Esophagus squamous epithelium (tissue), 5 donors: Measurements from ENCODE around the gene GABRG3. TPM values are rescaled to one million over a fixed set of nuclear protein-coding genes. Genes with fewer than 3 reads are reported as not detected.

Experiments
- DNase-seq: peaks from one replicate; lab custom pipeline; 2025; lab: John Stamatoyannopoulos, UW
- H3K27ac ChIP-seq, 4 donors: fragments of 200-600 bp; sonication (generic); one replicate each; pipeline ENCODE4 v1.5.1; 2016 to 2019; ENCODE audit warnings: mild to moderate bottlenecking in 1 of 4
- H3K27me3 ChIP-seq, 4 donors: fragments of 200-600 bp; sonication (generic); 1 replicate in 3 of 4; 2 replicates in 1 of 4; pipeline versions ENCODE4 v1.5.1 to v1.6.0; 2017 to 2021; ENCODE audit warnings: antibody characterized with exemption in 1 of 4
- H3K36me3 ChIP-seq, 3 donors: fragments of 200-600 bp; sonication (generic); one replicate each; pipeline ENCODE4 v1.5.1; 2016 to 2019
- H3K4me1 ChIP-seq, 3 donors: fragments of 200-600 bp; sonication (generic); one replicate each; pipeline ENCODE4 v1.5.1; 2017 to 2019
- H3K4me3 ChIP-seq, 4 donors: fragments of 200-600 bp; sonication (generic); 1 replicate in 3 of 4; 2 replicates in 1 of 4; pipeline ENCODE4 v1.5.1; 2016 to 2019; ENCODE audit warnings: mild to moderate bottlenecking in 2 of 4, moderate library complexity in 1 of 4
- H3K9me3 ChIP-seq, 3 donors: fragments of 200-600 bp; sonication (generic); one replicate each; pipeline ENCODE4 v1.5.1; 2016 to 2019
- POLR2A ChIP-seq, 4 donors: fragments of 450-650 bp; IDR thresholded peaks; one replicate each; pipeline ENCODE4 v1.6.1; 2017; ENCODE audit warnings: antibody characterized with exemption in 4 of 4, mild to moderate bottlenecking in 4 of 4, moderate library complexity in 3 of 4
- WGBS, 2 donors: methylation state at CpG; one replicate each; pipeline ENCODE4 v1.1.5; 2018; 5-methylcytosine and 5-hydroxymethylcytosine counted together
- intact Hi-C: fragments of 100-400 bp; cut with DNase I; formaldehyde crosslinking; loops from one replicate; pipeline ENCODE4 v1.15.0; 2022
- total RNA-seq, 4 donors: library from RNA; depleted of rRNA; stranded (reverse); fragments of >200 nt; gene quantifications; one replicate each; pipeline ENCODE4 v1.1.0, GENCODE V29; 2016
- TF ChIP-seq, protein P1 (sequence below), 6 experiments: fragments of 450-650 bp in 4 of 6; fragments of 200-600 bp in 2 of 6; sonication (generic) in 2 of 6; IDR thresholded peaks; one replicate each; pipeline ENCODE4 v1.5.1; 2016 to 2019; ENCODE audit warnings: antibody characterized with exemption in 6 of 6, mild to moderate bottlenecking in 4 of 6, moderate library complexity in 4 of 6
- donor health status: DM: yes; HTN: yes; CAD: no.

GABRG3 gene
- total RNA-seq, 4 donors from 2014 or later, result 0.04 to 0.08 TPM; not detected in 2

DNA sequence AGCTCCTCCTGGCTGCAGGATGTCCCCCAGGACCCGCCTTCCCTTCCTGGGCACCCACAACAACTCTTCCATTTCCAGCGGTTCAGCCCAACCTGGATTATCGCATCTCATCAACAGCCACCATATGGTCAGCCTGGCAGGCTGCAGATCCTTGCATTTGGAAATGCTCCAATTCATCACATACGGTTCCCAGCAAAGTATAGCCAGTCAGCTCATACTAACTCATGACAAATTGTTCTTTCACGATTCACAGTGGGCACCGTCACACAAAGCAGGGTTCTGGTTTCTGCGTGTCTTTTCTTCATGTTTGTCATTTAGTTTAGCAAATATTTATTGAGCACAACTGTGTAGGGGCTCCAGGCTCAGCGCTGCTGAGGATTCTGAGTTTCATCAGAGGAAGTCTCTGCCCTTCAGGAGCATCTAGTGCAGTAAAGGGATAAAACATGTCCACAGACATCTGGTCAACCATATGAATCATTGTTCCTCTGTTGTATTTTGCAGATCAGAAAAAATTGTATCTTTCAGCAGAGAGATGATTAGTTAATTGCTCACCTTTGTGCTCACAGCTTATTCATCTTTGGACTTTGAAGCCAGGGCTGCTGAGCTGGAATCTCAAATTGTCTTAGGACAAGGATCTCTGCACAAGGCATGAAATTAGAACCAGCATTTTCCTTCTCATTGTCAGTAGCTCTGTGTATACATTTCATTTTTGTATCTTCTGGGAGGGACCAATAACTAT is 125.1 kb downstream of the GABRG3 start:
- 47 to 52% methylated on average over 8 of the region's 8 CpGs for WGBS, 2 donors
- no peak for DNase-seq
- intact Hi-C loops, result no loop called here
- no peaks in the 10 kb centered on the region for H3K4me1 ChIP-seq
- no peak for TF ChIP-seq POLR2A (IDR thresholded peaks at IDR 0.05)
- TF ChIP-seq, protein P1, sequence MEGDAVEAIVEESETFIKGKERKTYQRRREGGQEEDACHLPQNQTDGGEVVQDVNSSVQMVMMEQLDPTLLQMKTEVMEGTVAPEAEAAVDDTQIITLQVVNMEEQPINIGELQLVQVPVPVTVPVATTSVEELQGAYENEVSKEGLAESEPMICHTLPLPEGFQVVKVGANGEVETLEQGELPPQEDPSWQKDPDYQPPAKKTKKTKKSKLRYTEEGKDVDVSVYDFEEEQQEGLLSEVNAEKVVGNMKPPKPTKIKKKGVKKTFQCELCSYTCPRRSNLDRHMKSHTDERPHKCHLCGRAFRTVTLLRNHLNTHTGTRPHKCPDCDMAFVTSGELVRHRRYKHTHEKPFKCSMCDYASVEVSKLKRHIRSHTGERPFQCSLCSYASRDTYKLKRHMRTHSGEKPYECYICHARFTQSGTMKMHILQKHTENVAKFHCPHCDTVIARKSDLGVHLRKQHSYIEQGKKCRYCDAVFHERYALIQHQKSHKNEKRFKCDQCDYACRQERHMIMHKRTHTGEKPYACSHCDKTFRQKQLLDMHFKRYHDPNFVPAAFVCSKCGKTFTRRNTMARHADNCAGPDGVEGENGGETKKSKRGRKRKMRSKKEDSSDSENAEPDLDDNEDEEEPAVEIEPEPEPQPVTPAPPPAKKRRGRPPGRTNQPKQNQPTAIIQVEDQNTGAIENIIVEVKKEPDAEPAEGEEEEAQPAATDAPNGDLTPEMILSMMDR (IDR thresholded peaks at IDR 0.05), result no peak
- H3K27me3 ChIP-seq, result no peaks in the 10 kb centered on the region
- H3K4me3 ChIP-seq, result no peak overlapping the region
- H3K9me3 ChIP-seq, result no peaks in the 10 kb centered on the region
- no peaks in the 10 kb centered on the region for H3K36me3 ChIP-seq
- no peak overlapping the region for H3K27ac ChIP-seq

DNA sequence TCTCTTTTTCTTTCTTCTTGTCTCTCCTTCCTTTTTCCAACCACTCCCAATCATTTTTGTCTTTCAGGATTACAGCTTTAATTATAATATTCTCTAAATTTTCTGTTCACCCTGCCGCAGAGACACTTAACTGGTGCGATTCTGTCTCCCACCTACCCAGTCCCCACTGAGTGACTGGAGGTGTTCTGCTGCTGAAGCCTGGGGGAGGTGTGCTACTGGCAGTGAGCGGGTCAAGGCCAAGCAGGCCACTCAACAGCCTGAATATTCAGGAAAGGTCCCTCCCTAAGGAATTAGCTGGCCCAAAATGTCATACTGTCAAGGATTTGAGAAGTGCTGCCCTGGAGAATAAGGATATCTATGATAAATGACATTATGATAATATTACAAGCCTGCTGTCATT is 126.5 kb downstream of the GABRG3 start:
- DNase-seq, result no peak
- whole genome bisulfite sequencing, 2 donors, result 79 to 80% methylated on average over 3 of the region's 3 CpGs
- Histone ChIP-seq H3K27ac (no peak overlapping the region), H3K4me1 (no peaks in the 10 kb centered on the region), H3K36me3 (no peaks in the 10 kb centered on the region), H3K9me3 (no peaks in the 10 kb centered on the region), H3K4me3 (no peak overlapping the region), H3K27me3 (no peaks in the 10 kb centered on the region)
- TF ChIP-seq POLR2A (IDR thresholded peaks at IDR 0.05), result no peak
- TF ChIP-seq, protein P1 (IDR thresholded peaks at IDR 0.05), result no peak
- intact Hi-C loops, result no loop called here

DNA sequence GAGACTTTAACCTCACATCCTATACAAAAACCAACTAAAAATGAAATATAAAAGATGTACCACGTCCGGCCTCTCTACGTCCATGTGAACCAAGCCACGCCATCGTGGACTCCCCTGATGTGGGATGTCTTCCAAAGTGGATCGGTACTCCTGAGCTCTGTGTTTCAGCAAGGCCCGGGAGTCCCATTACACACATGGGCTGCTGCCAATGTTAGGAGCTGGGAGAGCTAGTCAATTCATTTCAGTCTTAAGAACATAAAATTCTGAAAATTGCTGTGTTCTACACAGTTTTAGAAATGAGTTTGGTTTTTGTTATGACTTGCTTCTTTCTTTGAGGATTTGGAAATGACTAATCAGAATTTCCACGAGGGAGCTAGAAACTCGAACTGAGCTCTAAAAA is 131.0 kb downstream of the GABRG3 start:
- 70 to 78% methylated on average over 9 of the region's 9 CpGs for WGBS, 2 donors
- Histone ChIP-seq H3K4me3 (no peak overlapping the region), H3K27ac (no peak overlapping the region), H3K4me1 (no peaks in the 10 kb centered on the region), H3K27me3 (no peaks in the 10 kb centered on the region), H3K9me3 (no peaks in the 10 kb centered on the region), H3K36me3 (no peaks in the 10 kb centered on the region)
- intact Hi-C loops, result no loop called here
- no peak for DNase-seq
- no peak for TF ChIP-seq POLR2A (IDR thresholded peaks at IDR 0.05)
- TF ChIP-seq, protein P1 (IDR thresholded peaks at IDR 0.05), result no peak

DNA sequence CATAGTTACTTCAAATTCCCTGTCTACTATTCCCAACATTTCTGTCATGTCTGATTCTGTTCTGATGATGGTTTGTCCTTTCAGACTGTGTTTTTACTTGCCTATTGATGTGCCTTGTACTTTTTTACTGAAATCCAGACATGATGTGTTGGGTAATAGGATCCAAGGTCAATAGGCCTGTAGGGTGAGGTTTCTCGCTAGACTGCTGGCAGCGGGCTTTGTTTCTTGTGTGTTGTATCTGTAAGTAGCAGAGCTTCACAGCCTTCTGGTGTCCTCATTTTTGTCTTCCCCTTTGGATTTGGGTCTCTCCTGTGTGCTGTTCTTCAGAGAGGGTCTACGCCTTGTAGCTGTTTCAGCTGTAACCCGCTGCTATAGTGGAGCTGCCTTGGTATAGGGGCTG is 140.3 kb downstream of the GABRG3 start:
- intact Hi-C loops, result no loop called here
- H3K27ac ChIP-seq, result no peak overlapping the region
- no peak for DNase-seq
- no peaks in the 10 kb centered on the region for H3K9me3 ChIP-seq
- 73 to 94% methylated on average over 2 of the region's 4 CpGs for WGBS, 2 donors
- H3K4me3 ChIP-seq, result no peak overlapping the region
- no peak for TF ChIP-seq POLR2A (IDR thresholded peaks at IDR 0.05)
- TF ChIP-seq, protein P1 (IDR thresholded peaks at IDR 0.05), result no peak
- no peaks in the 10 kb centered on the region for H3K4me1 ChIP-seq
- no peaks in the 10 kb centered on the region for H3K36me3 ChIP-seq
- no peaks in the 10 kb centered on the region for H3K27me3 ChIP-seq

DNA sequence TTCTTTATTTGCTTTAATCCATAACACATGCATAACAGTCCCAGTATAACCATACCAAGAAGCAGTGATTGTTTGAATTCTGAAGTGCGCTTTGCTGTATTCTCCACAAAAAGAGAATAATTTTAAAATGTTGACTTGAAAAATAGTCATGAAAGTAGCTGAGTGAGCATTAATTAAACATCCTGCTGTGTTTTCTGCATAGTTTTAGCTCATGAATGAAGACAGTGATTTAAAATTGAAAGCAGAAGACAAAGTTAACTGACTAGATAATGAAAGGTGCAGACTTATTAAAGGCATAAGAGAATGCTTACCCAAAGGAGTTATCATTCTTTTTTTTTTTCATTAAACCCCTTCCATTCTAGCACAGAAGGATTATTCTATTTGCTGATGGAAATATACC is 143.5 kb downstream of the GABRG3 start:
- WGBS, 2 donors, result 68 to 82% methylated on average over 1 of the region's 1 CpG
- H3K4me3 ChIP-seq, result no peak overlapping the region
- H3K9me3 ChIP-seq, result no peaks in the 10 kb centered on the region

More for the DNA sequence above, 143.5 kb downstream of the GABRG3 start:
- intact Hi-C loops, result no loop called here
- Histone ChIP-seq H3K27me3 (no peaks in the 10 kb centered on the region), H3K4me1 (no peaks in the 10 kb centered on the region), H3K27ac (no peak overlapping the region), H3K36me3 (no peaks in the 10 kb centered on the region)
- no peak for DNase-seq
- TF ChIP-seq, protein P1 (IDR thresholded peaks at IDR 0.05), result no peak
- no peak for TF ChIP-seq POLR2A (IDR thresholded peaks at IDR 0.05)
